CD4-positive, alpha-beta T cell treated with Interleukin-17A for 4 hours (primary cell): ENCODE data around the gene SLC7A6OS.

Experiments
- DNase-seq: peaks from one replicate; pipeline ENCODE4 v3.0.0-alpha.2; 2020; ENCODE audit warnings: mixed read lengths

SLC7A6OS gene

GRCh38 chr16:68249371-68249770 is 61.4 kb downstream of the SLC7A6OS start:
- no peak for DNase-seq
